Memory B cell (primary cell): ENCODE data around the gene AFF3.

ENCODE experiments used
- ATAC-seq: fragments of 150-1000 bp; cut with Tn5 transposase; 2 replicates; pipeline ENCODE4 v1.10.0; 2021; ENCODE audit warnings: low read depth, mild to moderate bottlenecking, moderate library complexity
- DNase-seq, 2 donors: peaks; one replicate each; pipeline ENCODE4 v3.0.0; 2022; ENCODE audit warnings: low spot score in 2 of 2
- H3K27ac Mint-ChIP-seq: one replicate; pipeline ENCODE4 v1.8.0; 2022; ENCODE audit warnings: mild to moderate bottlenecking, moderate library complexity, mixed read lengths
- H3K27me3 Mint-ChIP-seq: one replicate; pipeline ENCODE4 v1.8.0; 2022; ENCODE audit warnings: mixed read lengths
- H3K36me3 Mint-ChIP-seq: one replicate; pipeline ENCODE4 v1.8.0; 2022; ENCODE audit warnings: mild to moderate bottlenecking, mixed read lengths
- H3K4me1 Mint-ChIP-seq: one replicate; pipeline ENCODE4 v1.8.0; 2022; ENCODE audit warnings: mixed read lengths
- H3K4me3 Mint-ChIP-seq: one replicate; pipeline ENCODE4 v1.8.0; 2022; ENCODE audit warnings: mild to moderate bottlenecking, moderate library complexity, mixed read lengths
- H3K9me3 Mint-ChIP-seq: one replicate; pipeline ENCODE4 v1.8.0; 2022; ENCODE audit warnings: mixed read lengths

AFF3 gene

DNA sequence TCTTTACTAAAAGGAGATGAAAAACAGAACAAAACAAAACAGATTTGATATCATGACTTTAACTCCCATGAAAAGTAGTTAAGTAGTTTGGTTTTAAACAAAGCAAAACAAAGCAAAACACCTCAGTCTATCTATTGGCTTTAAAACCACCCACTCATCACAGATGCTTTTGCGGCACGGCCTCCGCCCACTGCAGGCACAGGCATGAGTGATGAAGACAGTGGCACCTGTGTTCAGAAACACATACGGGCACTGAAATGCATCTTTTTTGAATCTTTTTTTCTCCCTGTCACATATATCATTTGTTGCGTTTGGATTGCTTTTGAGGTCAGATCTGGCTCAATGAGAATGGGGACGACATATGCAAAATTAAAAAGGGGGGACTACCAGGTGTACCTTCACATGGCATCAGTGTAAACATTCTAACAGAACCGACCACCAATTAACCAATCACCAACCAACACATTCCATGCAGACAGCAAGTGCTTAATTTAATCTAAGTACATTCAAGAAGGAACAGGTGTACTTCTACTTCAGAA lies 505.2 kb downstream of the AFF3 start:
- DNase-seq = no peak
- no peaks in the 10 kb centered on the region for H3K27me3 Mint-ChIP-seq
- no peak for ATAC-seq
- H3K4me3 Mint-ChIP-seq = no peak overlapping the region
- H3K36me3 Mint-ChIP-seq = peaks cover 31% of the 10 kb centered on the region
- H3K4me1 Mint-ChIP-seq = peaks cover 48% of the 10 kb centered on the region
- peak overlapping the region; percentile 77 for H3K27ac Mint-ChIP-seq
- H3K9me3 Mint-ChIP-seq = no peaks in the 10 kb centered on the region

DNA sequence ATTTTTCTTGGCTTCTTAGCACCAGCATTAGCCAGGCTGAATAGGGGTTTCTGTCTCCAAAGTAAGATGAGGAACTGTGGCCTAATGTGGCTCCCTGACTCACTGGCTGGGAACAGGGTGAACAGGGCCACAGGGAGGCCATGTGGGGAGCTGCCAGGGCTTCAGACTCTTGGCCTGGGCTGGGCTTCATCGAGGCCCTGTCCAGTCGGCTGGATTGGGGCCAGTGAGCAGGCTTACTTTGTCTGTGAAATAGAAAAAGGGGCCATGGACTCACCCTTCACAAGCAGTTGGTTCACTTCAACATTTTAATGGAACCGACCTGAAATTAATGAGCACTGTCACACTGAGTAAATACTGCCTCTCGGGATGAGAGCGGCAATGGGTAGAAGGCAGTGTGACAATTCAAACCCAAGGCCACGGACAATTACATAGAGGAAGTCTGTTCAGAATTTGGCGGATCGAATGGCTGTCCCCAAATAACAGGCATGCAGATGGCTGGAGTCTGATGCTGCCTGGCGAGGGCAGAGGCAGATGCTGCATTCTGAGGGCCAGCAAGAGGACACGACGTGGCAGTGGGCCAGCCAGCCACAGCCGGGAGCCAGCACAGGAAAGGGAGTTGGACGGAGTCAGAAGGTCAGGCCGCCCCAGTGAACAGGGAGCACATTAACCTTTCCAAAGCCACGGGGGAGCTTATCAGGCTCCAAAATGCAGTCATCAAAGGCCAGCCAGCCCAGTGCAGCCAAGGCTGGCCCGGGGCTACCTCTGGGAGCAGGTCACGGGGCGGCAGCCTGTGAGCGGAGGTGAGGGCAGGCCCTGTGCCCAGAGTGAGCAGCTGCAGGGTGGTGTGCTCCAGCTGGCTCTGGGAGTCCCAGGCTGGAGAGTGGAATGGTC lies 506.0 kb downstream of the AFF3 start:
- Mint-ChIP-seq H3K27me3 (no peaks in the 10 kb centered on the region), H3K4me1 (peaks cover 44% of the 10 kb centered on the region), H3K27ac (peak overlapping the region; percentile 45), H3K4me3 (no peak overlapping the region), H3K9me3 (no peaks in the 10 kb centered on the region), H3K36me3 (peaks cover 31% of the 10 kb centered on the region)
- no peak for DNase-seq
- ATAC-seq = no peak

DNA sequence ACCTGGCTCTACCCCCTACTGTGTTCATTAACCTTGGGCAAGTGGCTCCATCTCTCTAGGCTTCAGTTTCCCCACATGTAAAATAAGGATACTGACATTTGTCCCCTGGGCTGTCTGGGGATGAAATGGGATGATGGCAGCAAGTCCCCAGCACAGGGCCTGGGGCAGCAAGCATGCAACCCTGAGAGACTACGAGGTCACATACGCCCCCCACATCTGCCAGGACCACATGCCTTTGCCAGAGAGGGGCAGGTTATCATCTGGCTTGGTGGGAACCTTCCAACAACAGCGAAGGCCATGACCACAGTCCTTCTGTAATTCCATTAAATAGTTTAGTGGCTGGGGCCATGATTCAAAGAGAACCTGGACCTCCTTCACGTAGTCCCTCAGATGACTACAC lies 506.7 kb downstream of the AFF3 start:
- no peak overlapping the region for H3K27ac Mint-ChIP-seq
- ATAC-seq = no peak
- H3K36me3 Mint-ChIP-seq = peaks cover 32% of the 10 kb centered on the region
- DNase-seq = no peak
- H3K4me1 Mint-ChIP-seq = peaks cover 40% of the 10 kb centered on the region
- no peak overlapping the region for H3K4me3 Mint-ChIP-seq
- H3K9me3 Mint-ChIP-seq = no peaks in the 10 kb centered on the region
- H3K27me3 Mint-ChIP-seq = no peaks in the 10 kb centered on the region

DNA sequence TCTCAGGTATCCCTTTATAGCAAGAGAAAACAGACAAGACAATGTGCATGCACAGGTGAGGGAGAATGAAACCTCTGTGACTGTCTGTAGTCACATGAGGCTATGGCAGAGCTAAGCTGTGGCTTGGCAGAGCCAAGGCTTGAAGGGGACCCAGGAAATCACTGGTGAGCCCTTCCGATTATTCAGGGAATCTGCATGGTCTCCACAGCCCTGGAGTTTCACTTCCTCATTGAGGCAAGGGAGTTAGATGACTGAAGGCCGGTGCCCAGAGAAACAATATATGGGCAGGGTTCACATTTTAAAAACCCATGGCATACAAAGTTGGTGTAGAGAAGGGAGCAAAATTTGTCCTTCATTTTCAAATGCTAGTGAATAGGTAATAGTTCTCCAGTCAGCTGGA lies 508.2 kb downstream of the AFF3 start:
- Mint-ChIP-seq H3K4me3 (no peak overlapping the region), H3K27ac (no peak overlapping the region), H3K27me3 (no peaks in the 10 kb centered on the region), H3K4me1 (peaks cover 37% of the 10 kb centered on the region), H3K36me3 (peaks cover 43% of the 10 kb centered on the region), H3K9me3 (no peaks in the 10 kb centered on the region)
- ATAC-seq = no peak
- no peak for DNase-seq

DNA sequence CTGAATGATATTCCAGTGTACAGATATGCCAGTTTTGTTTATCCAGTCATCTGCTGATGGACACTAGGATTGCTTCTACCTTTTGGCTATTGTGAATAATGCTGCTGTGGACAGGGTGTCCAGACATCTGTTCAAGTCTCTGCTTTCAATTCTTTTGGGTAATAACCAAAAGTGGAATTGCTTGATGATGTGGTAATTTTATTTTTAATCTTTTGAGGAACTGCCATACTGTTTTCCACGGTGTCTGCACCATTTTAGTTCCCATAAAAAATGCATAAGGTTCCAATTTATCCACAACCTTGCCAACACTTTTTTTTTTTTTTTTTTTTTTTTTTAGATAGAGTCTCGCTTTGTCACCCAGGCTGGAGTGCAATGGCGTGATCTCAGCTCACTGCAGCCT lies 510.7 kb downstream of the AFF3 start:
- no peak for DNase-seq
- no peaks in the 10 kb centered on the region for H3K9me3 Mint-ChIP-seq
- H3K27me3 Mint-ChIP-seq = no peaks in the 10 kb centered on the region

DNA sequence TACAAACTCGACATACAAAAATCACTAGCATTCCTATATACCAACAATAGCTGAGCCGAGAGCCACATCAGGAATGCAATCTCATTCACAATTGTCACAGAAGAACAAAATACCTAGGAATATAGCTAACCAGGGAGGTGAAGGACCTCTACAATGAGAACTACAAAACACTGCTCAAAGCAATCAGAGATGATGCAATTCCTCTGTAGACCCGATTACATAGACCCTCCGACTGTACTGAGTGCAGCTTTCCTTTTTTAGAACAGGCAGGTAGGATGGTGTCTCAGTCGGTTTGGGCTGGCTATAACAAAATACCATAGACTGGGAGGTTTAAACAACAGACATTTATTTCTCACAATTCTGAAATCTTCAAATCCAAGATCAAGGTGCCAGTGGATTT lies 513.1 kb downstream of the AFF3 start:
- no peaks in the 10 kb centered on the region for H3K9me3 Mint-ChIP-seq
- DNase-seq (no peak), ATAC-seq (no peak)
- H3K4me1 Mint-ChIP-seq = peaks cover 17% of the 10 kb centered on the region
- H3K36me3 Mint-ChIP-seq = peaks cover 34% of the 10 kb centered on the region
- H3K27ac Mint-ChIP-seq = peak overlapping the region; percentile 31
- H3K4me3 Mint-ChIP-seq = no peak overlapping the region
- no peaks in the 10 kb centered on the region for H3K27me3 Mint-ChIP-seq

More for the DNA sequence above, 510.7 kb downstream of the AFF3 start:
- ATAC-seq = no peak
- peaks cover 40% of the 10 kb centered on the region for H3K36me3 Mint-ChIP-seq
- H3K27ac Mint-ChIP-seq = peak overlapping the region; percentile 6
- H3K4me3 Mint-ChIP-seq = no peak overlapping the region
- H3K4me1 Mint-ChIP-seq = peaks cover 24% of the 10 kb centered on the region

DNA sequence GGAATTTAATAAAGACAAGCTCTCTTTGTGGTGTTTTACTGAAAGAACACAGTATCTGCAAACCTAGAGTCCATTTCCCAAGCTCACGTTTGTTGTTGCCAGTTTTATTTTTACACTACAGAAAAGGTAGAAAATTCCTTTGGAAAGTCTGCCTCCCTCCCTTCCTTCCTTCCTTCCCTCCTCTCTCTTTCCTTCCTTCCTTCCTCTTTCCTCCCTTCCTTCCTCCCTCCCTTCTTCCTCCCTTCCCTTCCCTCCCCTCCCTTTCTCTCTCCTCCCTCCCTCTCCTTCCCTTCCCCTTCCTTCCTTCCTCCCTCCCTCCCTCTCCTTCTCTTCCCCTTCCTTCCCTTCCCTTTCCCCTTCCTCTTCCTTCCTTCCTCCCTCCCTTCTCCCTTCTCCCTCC lies 516.2 kb downstream of the AFF3 start:
- peak overlapping the region; percentile 75 for H3K27ac Mint-ChIP-seq
- H3K36me3 Mint-ChIP-seq = peaks cover 30% of the 10 kb centered on the region
- DNase-seq (no peak), ATAC-seq (no peak)
- H3K4me3 Mint-ChIP-seq = no peak overlapping the region
- H3K9me3 Mint-ChIP-seq = no peaks in the 10 kb centered on the region
- H3K27me3 Mint-ChIP-seq = no peaks in the 10 kb centered on the region
- H3K4me1 Mint-ChIP-seq = peaks cover 15% of the 10 kb centered on the region

DNA sequence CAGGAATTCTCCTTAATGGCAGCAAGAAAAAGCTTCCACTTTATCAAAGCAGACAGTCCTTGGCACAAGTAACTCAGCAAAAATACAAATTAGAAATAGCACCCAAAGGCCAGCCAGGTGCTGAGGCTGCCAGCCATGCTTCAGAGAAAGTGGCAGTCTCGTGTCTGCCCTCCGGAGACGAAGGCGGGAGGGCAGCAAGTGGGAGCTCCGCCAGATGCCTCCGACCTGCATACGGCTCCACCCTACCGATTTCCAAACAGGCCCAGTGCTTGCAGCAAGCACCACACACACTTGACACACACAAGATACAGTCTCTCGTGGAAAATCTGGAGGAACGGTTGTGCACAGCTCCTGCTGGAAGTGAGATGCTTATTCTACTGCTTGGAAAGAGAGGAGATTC lies 517.7 kb downstream of the AFF3 start:
- Mint-ChIP-seq H3K27ac (no peak overlapping the region), H3K4me3 (no peak overlapping the region), H3K27me3 (no peaks in the 10 kb centered on the region), H3K9me3 (no peaks in the 10 kb centered on the region), H3K4me1 (peaks cover 9% of the 10 kb centered on the region), H3K36me3 (peaks cover 20% of the 10 kb centered on the region)
- no peak for ATAC-seq
- no peak for DNase-seq

DNA sequence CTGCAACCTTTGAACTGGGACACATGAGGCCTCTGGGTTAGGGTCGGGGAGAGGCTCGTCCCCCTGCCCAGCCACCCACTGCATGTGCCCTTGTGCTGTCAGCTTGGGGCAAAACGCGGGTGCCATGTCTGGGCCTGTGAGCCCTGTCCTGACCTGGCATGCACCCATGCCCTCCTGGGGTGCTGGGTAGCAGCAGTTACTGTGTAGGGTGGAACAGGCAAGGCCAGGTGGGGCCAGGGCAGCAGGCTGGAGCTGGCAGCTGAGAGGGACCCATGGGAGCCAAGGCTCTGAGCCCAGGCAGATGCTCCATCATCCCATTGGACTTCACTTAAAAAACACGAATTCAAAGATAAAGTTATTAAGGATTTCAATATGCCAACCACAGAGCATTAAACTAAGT lies 518.8 kb downstream of the AFF3 start:
- Mint-ChIP-seq H3K4me1 (peaks cover 13% of the 10 kb centered on the region), H3K27me3 (no peaks in the 10 kb centered on the region), H3K36me3 (peaks cover 21% of the 10 kb centered on the region), H3K9me3 (no peaks in the 10 kb centered on the region), H3K27ac (no peak overlapping the region), H3K4me3 (no peak overlapping the region)
- no peak for DNase-seq
- no peak for ATAC-seq

DNA sequence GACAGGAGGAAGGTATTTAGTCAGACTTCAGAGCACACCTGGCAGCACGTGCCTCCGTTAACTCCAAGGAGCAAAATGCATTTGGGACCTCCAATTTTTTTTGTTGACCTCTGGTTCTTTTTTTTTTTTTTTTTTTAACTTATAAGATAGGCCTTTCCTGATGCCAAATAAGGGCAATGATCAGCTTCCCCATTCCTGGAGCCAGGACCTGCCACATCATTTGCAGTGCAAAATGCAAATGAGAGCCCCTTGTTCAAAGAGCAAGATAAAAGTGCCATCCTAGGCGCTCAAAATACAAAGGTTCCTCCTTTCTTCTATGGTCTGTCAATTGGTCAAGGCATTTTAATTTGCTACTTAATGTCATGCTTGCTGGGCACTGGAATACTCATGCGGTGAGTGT lies 519.4 kb downstream of the AFF3 start:
- DNase-seq (no peak), ATAC-seq (no peak)
- Mint-ChIP-seq H3K4me1 (peaks cover 14% of the 10 kb centered on the region), H3K27me3 (no peaks in the 10 kb centered on the region), H3K9me3 (no peaks in the 10 kb centered on the region), H3K27ac (peak overlapping the region; percentile 50), H3K4me3 (no peak overlapping the region), H3K36me3 (peaks cover 23% of the 10 kb centered on the region)

DNA sequence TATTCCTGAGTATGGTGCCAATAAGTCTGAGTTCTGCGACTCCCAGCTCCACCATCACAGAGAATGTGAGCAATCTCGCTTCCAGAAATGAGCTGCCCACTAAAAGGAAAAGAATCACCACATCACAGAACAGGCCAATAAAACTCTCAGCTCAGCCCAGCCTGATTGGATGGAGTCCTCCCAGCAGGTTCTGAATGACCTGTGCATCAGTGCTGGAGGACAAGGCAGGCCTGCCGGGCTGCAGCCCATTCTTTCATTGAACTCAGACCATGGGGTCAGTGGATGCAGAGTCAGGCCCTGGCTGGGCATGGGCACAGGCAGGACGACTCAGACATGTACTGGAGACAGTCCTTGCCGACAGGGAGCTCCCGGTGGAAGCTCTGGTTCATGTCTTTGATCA lies 519.9 kb downstream of the AFF3 start:
- H3K4me1 Mint-ChIP-seq = peaks cover 14% of the 10 kb centered on the region

DNA sequence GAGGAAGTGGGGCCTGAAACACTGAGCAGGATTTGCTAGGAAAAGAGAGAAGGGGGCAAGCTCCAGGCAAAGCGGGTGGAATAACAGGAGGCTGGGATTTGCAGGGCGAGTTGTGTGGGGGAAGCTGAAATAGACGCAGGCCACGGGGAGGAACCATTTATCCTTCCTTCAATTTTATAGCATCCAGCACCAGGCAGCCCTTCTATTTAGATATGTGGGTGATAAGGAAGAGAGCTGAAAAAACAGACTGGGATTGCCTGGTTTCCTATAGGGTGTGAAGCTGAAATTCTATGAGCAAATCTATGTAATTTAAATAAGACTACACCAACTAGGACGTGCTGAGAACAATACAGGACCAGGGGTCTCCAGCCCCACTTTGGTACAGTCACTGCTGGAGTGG lies 520.6 kb downstream of the AFF3 start:
- H3K36me3 Mint-ChIP-seq = peaks cover 21% of the 10 kb centered on the region
- H3K27me3 Mint-ChIP-seq = no peaks in the 10 kb centered on the region
- H3K9me3 Mint-ChIP-seq = no peaks in the 10 kb centered on the region
- no peak for ATAC-seq
- H3K4me3 Mint-ChIP-seq = no peak overlapping the region
- H3K27ac Mint-ChIP-seq = peak overlapping the region; percentile 56
- no peak for DNase-seq
- peaks cover 10% of the 10 kb centered on the region for H3K4me1 Mint-ChIP-seq

More for the DNA sequence above, 519.9 kb downstream of the AFF3 start:
- H3K4me3 Mint-ChIP-seq = no peak overlapping the region
- ATAC-seq (no peak), DNase-seq (no peak)
- H3K9me3 Mint-ChIP-seq = no peaks in the 10 kb centered on the region
- peak overlapping the region; percentile 50 for H3K27ac Mint-ChIP-seq
- no peaks in the 10 kb centered on the region for H3K27me3 Mint-ChIP-seq
- H3K36me3 Mint-ChIP-seq = peaks cover 23% of the 10 kb centered on the region

DNA sequence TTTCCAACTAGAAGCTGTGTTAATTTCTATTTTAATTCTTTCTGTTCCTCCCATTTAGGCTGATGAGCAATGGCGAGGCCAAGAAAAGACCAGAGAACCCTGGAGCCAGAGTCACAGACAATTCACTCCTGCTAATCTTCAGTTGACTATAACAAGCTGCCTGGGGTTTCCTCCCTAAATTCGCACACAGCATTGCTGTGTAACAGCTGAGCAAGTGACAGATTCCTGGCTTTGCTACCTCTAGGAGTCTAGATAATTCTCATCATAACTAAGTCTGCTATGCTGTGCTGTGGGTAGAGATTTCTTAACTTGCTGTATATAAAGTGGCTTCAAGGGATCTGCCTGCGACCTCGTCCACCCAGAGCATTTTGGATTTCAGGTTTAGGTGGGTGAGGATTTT lies 521.3 kb downstream of the AFF3 start:
- no peaks in the 10 kb centered on the region for H3K9me3 Mint-ChIP-seq
- H3K27me3 Mint-ChIP-seq = no peaks in the 10 kb centered on the region
- ATAC-seq = no peak
- H3K4me1 Mint-ChIP-seq = peaks cover 6% of the 10 kb centered on the region
- DNase-seq = no peak
- no peak overlapping the region for H3K4me3 Mint-ChIP-seq
- peaks cover 19% of the 10 kb centered on the region for H3K36me3 Mint-ChIP-seq
- H3K27ac Mint-ChIP-seq = peak overlapping the region; percentile 56

DNA sequence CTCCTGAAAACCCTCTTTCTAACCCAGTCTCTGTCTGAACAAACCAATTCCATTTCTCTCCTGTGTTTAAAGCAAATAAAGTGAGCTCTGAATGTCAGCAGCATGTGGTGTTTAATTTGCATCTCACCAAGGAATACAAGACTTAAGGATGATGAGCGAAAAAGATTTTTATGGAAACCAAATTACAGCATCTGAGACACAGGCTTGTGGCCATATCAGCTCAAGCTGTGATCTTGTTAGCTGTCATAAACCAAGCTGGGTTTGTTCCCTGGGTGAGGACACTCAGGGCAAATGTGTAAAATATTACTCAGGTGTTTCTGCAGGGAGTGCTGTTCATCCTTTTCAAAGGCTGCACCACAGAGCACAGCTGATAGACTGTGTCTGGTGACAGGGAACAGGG lies 523.2 kb downstream of the AFF3 start:
- ATAC-seq = no peak
- DNase-seq = no peak
- Mint-ChIP-seq H3K9me3 (no peaks in the 10 kb centered on the region), H3K4me3 (no peak overlapping the region), H3K27me3 (no peaks in the 10 kb centered on the region), H3K36me3 (peaks cover 19% of the 10 kb centered on the region), H3K4me1 (peaks cover 11% of the 10 kb centered on the region), H3K27ac (no peak overlapping the region)
